HG03460 (cell line): Measurements from ENCODE around the gene ANGPTL7.

Experiments
- ATAC-seq: cut with Tn5 transposase; IDR thresholded peaks from one replicate; pipeline ENCODE4 v1.9.1; 2021; ENCODE audit not compliant: unreplicated experiment

ANGPTL7 gene

GRCh38 chr1:11198851-11199594, 9.9 kb downstream of the ANGPTL7 start:
- no peak for ATAC-seq

DNA sequence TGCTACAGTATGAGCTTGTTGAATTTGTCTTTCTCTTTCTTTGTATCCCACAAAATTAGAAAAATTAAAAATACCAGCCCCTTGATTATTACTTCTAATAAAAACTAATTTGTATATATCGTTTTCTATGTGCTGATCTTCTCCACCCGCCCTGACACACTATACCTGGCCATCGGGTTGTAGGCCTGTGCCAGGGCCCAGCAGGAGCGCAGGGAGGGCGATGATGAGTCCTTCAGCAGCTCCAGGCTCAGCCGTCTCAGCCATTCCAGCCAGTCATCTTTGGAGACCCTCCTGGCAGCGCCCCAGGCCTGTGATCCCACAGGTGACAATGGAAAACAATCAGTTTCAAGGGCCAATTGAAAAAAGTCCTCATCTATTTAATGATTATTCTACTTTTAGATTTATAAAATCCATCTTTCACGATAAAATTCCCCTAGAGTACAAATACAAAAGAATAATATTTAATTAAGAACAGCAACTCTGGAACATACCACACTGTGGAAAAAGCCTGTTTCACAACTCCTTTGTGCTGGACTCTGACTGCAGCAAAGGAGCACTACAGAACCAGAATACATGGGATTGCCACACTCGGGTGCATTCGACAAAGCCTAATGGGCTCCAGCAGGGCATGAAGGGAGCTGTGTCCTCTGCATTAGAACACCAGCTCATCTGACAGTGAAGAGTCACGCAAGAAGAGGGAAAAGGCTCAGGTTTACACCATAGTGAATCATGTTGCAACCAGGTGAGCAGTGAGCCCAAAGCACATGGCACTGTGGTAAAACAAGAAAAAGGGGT, 15.4 kb downstream of the ANGPTL7 start:
- ATAC-seq = no peak

DNA sequence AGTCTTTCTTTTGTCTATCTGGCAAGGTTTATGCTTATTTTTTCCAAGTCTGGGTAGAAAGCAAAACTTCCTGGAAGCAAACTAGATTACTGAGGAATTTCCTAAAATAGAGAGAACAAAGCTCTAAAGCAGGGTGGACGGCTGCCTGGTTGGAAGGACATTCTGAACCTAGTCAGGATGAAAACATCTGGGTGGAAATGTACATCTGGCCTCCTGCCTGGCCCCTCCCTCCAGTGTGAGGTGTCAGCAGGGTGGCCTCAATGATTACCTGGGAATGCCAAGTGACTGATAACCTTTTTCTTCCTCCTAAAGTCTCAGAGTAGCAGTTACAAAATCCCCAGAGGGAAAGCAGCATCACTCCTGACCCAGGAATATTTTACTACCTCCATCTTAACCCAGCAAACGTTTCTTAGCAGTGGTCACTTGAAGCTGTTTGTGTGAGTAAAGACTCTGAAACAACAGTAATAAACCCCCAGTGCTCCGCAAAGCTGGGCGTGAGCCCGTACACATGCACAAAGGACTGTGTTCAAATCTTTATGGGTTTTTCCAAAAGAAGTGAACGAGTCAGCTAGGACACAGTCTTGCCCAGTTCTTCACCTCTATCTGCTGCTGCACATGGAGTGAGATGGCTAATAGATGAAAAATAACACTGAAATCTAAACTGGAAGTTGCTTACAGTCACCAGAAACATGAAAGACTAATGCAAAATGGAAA, 18.9 kb downstream of the ANGPTL7 start:
- no peak for ATAC-seq

GRCh38 chr1:11211461-11211860, 22.3 kb downstream of the ANGPTL7 start:
- no peak for ATAC-seq

- ATAC-seq = no peak
Observed at GRCh38 chr1:11211925-11212587, 22.9 kb downstream of the ANGPTL7 start.

GRCh38 chr1:11214698-11215380, 25.7 kb downstream of the ANGPTL7 start:
- ATAC-seq = no peak

DNA sequence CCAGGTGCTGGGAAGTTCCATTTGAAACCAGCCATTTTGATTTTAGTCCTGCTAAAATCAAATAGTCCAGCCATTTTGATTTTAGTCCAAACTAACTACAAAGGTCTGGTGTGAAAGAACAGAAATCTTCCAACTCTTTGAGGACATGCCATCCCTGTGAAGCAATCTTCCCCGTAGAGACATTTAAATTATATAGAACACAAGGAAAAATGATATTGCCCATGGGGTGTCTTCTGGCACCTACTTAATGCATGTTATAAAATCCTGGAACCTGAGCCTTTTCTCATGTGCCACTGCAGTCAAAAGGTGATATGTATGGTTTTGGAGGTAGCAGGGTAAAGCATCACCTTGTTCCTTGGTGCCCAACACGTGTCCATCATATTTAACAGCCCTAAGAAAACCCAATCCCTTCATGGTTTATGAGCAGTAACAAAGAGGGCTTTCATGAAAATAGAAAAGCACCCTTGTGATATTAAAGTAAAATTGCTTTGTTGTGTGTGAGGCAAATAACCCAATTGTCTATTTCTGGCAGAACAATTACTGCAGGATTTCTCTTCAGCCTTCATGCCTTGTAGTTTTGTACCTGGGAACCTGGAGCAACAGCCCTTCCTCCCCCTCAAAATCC, 26.3 kb downstream of the ANGPTL7 start:
- ATAC-seq = no peak

DNA sequence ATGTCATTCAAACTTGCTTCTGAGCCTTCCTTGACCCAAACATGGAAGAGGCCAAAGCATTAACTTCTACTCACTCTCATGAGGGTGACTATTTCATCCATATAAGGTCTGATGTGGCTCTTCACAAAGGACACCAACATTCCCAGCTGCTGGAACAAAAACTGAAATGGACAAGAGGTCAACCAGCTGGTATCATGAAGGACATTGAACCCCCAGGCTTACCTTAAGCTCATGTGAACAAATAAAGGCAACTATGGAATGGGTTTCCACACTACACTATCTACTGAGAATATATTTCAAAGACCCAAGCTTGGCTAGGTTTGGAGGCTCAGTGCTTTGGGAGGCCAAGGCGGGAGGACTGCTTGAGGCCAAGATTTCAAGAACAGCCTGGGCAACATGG, 26.9 kb downstream of the ANGPTL7 start:
- no peak for ATAC-seq

DNA sequence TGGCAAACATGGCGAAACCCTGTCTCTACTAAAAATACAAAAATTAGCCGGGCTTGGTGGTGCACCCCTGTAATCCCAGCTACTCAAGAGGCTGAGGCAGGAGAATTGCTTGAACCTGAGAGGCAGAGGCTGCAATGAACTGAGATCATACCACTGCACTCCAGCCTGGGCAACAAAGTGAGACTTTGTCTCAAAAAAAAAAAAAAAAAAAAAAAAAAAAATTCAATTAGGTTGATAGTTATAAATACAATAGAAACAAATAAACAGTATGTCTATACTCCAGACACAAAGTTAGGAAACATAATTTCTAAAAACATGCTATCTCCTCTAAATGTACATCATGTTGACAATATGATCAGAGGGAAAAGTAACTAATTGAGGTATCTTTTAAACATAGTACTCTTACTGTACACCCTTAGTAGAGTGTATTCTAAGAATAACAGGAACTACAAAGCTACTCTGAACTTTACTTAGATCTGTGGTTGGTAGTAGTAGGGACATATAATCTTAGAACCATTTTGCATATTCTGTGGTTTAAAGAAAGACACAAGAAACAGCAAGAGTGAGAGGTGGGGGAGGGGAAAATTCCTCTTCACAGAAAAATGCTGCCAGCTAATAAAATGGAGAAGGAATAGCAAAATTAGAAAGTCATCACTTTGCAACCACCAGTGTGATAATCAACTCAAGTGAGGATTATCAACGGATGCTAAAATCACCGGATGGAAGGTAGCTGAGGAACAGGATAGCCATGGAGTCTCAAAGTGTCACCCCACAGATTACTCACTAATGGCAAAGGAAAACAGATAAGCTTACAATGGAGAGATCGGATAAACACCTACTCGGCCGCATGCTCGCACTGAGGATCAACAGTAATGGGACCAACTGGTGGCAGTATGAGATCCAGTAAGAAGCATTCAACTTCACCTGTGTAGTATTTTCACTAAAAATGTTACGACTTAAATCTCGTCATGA, 38.2 kb downstream of the ANGPTL7 start:
- no peak for ATAC-seq

GRCh38 chr1:11229203-11229602, 40.0 kb downstream of the ANGPTL7 start:
- ATAC-seq = no peak

GRCh38 chr1:11233208-11233607, 44.1 kb downstream of the ANGPTL7 start:
- no peak for ATAC-seq

DNA sequence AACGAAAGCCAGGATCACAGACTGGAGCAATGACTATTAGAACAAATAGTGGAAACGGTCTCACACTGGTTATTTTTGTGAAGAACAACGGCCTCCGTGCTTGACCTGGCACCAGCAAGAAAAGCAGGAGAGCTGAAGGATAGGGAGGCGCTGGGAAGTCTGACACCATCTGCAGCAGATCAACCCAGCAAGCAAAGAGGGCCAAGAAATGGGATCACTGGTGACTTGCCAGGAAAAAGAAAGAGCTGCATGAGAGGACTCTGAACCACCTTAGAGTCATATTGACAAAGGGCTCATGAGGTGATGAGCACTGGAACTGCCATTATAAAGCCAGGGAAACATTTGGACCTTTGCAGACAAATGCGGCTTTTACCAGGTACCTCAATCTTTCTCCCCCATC, 48.2 kb downstream of the ANGPTL7 start:
- no peak for ATAC-seq

- ATAC-seq = no peak
Observed at GRCh38 chr1:11238311-11238710, 49.2 kb downstream of the ANGPTL7 start.

- ATAC-seq = no peak
Observed at GRCh38 chr1:11245248-11245647, 56.1 kb downstream of the ANGPTL7 start.
